Esophagus muscularis mucosa (tissue), 4 donors: ENCODE data around the gene SAE1.

Source experiments
- EP300 ChIP-seq: sonication (generic); formaldehyde crosslinking; IDR thresholded peaks from one replicate; pipeline ENCODE4 v1.6.1; 2017; ENCODE audit warnings: antibody characterized with exemption
- POLR2A ChIP-seq: fragments of 450-650 bp; IDR thresholded peaks from one replicate; pipeline ENCODE4 v1.6.1; 2017; ENCODE audit warnings: antibody characterized with exemption, moderate library complexity, mild to moderate bottlenecking, low read depth
- TF ChIP-seq, protein P1 (sequence below), 3 experiments: fragments of 200-600 bp in 2 of 3; fragments of 450-650 bp in 1 of 3; sonication (generic) in 2 of 3; IDR thresholded peaks; one replicate each; pipeline ENCODE4 v1.5.1; 2017 to 2019; ENCODE audit warnings: antibody characterized with exemption in 3 of 3, mild to moderate bottlenecking in 2 of 3, moderate library complexity in 1 of 3

DNA sequence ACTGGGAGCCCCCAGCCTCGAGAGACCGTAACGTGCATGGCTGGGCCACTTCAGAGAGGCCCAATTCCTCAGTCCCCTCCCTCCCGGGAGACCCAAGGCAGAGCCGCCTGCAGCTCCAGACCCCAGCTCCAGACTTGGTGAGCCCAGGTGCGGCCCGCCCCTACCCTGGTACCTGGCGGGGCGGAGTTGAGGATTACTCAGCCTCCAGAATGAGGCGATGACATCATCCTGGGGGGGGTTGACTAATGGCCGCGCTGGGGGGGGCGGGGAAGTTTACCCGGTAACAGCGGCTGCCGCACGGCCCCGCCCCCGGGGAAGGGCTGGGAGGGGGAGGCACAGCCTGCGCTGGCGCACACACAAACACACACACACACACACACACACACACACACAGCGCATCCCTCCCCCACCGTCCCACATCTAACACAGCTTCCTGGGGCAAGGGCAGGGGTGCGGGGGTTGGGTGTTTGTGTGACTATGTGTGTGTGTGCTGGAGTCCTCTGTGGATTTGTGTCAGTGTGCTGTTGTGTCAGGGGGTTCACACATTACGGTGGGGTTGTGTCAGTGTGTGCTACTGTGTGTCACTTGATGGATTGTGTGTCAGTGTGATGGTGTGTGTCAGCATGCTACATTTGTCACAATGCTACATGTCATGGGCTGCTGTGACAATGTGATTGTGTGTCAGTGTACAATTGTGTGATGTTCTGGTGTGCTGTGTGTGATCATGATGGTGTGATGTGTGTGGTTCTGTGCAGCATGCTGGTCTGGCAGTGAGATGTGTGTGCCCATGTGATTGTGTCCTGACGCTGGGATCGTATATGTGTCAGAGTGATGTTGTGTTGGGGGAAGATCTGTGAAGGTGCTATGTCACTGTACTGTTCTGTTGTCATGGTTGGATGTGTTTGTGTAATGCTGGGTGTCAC is 110.6 kb downstream of the SAE1 start:
- TF ChIP-seq EP300 (no peak), POLR2A (no peak)
- TF ChIP-seq, protein P1, sequence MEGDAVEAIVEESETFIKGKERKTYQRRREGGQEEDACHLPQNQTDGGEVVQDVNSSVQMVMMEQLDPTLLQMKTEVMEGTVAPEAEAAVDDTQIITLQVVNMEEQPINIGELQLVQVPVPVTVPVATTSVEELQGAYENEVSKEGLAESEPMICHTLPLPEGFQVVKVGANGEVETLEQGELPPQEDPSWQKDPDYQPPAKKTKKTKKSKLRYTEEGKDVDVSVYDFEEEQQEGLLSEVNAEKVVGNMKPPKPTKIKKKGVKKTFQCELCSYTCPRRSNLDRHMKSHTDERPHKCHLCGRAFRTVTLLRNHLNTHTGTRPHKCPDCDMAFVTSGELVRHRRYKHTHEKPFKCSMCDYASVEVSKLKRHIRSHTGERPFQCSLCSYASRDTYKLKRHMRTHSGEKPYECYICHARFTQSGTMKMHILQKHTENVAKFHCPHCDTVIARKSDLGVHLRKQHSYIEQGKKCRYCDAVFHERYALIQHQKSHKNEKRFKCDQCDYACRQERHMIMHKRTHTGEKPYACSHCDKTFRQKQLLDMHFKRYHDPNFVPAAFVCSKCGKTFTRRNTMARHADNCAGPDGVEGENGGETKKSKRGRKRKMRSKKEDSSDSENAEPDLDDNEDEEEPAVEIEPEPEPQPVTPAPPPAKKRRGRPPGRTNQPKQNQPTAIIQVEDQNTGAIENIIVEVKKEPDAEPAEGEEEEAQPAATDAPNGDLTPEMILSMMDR (IDR thresholded peaks at IDR 0.05) = no peak
